ENCODE results near the gene FCGR3A. TPM values are rescaled to one million over a fixed set of nuclear protein-coding genes. Genes with fewer than 3 reads are reported as not detected.
"Not testable (repeated sequence)": the region's sequence is repeated elsewhere in the genome, so short reads cannot be mapped to it uniquely, and the experiment has no call there.

FCGR3A gene
- polyA plus RNA-seq, 2 of the 4 experiments (the other 2 are of a cell fraction): not detected

DNA sequence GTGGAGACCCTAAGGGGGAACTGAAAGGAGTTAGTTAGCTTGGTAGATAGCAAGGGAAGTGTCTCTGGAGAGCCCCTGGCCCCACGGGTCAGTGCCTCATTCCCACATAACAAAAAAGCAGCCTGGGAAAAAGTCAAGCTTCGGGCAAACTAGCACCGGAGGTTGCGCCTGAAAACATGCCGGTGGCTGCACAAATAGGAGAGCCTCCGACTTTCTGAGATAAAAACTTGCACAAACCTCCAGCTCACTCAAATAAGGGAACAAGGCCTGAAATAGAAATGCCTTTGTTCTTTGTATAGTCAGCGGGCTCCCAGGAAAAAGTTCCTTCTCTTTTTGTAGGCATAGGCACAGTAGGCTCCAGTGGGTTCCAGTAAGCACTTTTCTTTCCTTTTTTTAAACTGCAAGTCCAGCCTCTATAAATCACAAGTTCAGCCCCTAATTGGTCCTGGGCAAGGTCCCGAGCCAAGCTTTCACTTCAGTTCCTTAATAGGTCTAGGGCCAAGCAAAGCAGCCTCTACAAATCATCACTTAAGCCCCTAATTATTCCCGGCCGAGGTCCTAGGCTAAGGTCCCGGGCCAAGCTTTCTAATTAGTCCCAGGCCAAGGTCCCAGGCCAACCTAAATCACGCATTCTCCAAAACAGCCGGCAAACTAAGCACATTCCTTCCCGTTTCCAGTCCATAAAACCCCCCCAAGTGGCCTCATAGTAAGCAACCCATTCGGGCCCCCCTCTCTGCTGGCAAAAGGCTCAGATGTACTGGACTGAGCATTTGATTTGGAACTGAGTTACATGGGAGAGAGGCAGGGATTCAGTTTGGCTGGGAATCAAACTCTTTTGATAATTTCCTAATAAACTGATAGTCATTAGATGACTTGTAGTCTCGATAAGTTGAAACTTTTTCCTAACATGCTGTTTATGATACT, 16.7 kb downstream of the FCGR3A start:
- POLR2A ChIA-PET; FAIRE-seq; ATAC-seq; H3K4me1 ChIP-seq; DNase-seq (ENCODE audit: low read depth in 1 of 2, low spot score in 1 of 2); H3K9me3 ChIP-seq; H3K4me3 ChIP-seq; H3K4me2 ChIP-seq; H3K27ac ChIP-seq: not testable (repeated sequence)
- 86% methylated on average over 16 of the region's 16 CpGs for WGBS (ENCODE audit: missing lambda C conversion rate)
- CTCF ChIA-PET: interaction anchor here (0.7 kb wide), 1 partner anchor 47 kb away, joined by 3 read pairs; no protein-coding TSS in a partner anchor

DNA sequence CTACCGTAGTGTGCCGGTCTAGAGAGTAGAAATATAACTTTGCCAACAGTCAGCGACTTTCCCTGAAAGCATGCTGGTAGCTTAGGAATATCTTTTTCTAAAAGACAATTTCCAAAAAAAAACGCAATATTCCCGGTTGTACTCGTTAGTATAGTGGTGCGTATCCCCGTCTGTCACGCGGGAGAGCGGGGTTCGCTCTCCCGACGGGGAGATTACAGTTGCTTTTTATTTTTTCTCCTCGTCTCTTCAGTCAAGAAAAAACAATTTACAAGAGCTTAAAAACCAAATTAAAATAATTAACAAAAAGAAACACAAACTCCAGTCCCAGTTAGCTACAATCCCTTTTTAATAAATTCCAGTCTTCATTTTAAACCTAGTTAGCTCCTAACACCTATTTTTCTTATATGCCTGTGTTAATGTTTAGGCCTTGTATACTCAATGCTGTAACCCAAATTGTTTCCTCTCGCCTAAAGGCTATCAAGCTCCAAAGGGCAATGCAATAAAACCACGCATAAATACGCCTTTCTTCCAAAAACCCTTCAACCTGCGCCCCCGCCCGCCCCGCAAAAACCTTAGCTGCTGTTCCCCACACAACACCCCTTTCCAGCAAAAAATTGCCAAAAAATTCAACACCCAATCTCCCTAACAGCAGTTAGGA, 17.5 kb downstream of the FCGR3A start:
- H3K9me3 ChIP-seq: no peaks in the 10 kb centered on the region
- peak overlapping the region; percentile 50; the same call in 1 of the 3 replicates for H3K4me3 ChIP-seq
- 87% methylated on average over 22 of the region's 22 CpGs for WGBS (ENCODE audit: missing lambda C conversion rate)
- DNase-seq (ENCODE audit: low read depth in 1 of 2, low spot score in 1 of 2) (no peak), FAIRE-seq (no peak), ATAC-seq (no peak)
- peak overlapping the region; percentile 85 for H3K4me2 ChIP-seq
- ChIA-PET CTCF (interaction anchor here (0.7 to 2.2 kb wide), 4 partner anchors 45 to 209 kb away, joined by 3 to 5 read pairs (median 3); no protein-coding TSS in a partner anchor), POLR2A (interaction anchor here (1.5 to 2.0 kb wide), 2 partner anchors 195 to 218 kb away, joined by 5 to 8 read pairs; partner anchors contain the start of gene DUSP12)
- TF ChIP-seq EHF (CRISPR knock-in tag; IDR thresholded peaks at IDR 0.05) (no peak), POLR2A (IDR thresholded peaks at IDR 0.05; ENCODE audit: low read length) (no peak), TP53 (CRISPR knock-in tag; IDR thresholded peaks at IDR 0.05) (no peak), CEBPB (IDR thresholded peaks at IDR 0.05) (no peak), SREBF2 (IDR thresholded peaks at IDR 0.05) (no peak), TFCP2L1 (CRISPR knock-in tag; IDR thresholded peaks at IDR 0.05) (no peak), FOXS1 (CRISPR knock-in tag; IDR thresholded peaks at IDR 0.05) (no peak), RNF2 (IDR thresholded peaks at IDR 0.05; ENCODE audit: borderline replicate concordance, low read depth) (no peak), MAZ (IDR thresholded peaks at IDR 0.05; ENCODE audit: borderline replicate concordance, low read depth, low read length) (no peak), FOSB (CRISPR knock-in tag; IDR thresholded peaks at IDR 0.05) (no peak), PHF8 (IDR thresholded peaks at IDR 0.05; ENCODE audit: borderline replicate concordance, low read depth) (no peak), HOXB13 (CRISPR knock-in tag; IDR thresholded peaks at IDR 0.05; ENCODE audit: low read depth) (no peak), E2F6 (IDR thresholded peaks at IDR 0.05; ENCODE audit: borderline replicate concordance, low read depth) (no peak), HDAC2 (IDR thresholded peaks at IDR 0.05) (no peak), KDM5A (IDR thresholded peaks at IDR 0.05) (no peak)
- TF ChIP-seq, protein P1, sequence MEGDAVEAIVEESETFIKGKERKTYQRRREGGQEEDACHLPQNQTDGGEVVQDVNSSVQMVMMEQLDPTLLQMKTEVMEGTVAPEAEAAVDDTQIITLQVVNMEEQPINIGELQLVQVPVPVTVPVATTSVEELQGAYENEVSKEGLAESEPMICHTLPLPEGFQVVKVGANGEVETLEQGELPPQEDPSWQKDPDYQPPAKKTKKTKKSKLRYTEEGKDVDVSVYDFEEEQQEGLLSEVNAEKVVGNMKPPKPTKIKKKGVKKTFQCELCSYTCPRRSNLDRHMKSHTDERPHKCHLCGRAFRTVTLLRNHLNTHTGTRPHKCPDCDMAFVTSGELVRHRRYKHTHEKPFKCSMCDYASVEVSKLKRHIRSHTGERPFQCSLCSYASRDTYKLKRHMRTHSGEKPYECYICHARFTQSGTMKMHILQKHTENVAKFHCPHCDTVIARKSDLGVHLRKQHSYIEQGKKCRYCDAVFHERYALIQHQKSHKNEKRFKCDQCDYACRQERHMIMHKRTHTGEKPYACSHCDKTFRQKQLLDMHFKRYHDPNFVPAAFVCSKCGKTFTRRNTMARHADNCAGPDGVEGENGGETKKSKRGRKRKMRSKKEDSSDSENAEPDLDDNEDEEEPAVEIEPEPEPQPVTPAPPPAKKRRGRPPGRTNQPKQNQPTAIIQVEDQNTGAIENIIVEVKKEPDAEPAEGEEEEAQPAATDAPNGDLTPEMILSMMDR (IDR thresholded peaks at IDR 0.05): no peak
- TF ChIP-seq, protein P2, sequence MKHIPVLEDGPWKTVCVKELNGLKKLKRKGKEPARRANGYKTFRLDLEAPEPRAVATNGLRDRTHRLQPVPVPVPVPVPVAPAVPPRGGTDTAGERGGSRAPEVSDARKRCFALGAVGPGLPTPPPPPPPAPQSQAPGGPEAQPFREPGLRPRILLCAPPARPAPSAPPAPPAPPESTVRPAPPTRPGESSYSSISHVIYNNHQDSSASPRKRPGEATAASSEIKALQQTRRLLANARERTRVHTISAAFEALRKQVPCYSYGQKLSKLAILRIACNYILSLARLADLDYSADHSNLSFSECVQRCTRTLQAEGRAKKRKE (CRISPR knock-in tag; IDR thresholded peaks at IDR 0.05; ENCODE audit: low read depth): no peak
- H3K4me1 ChIP-seq: peaks cover 6% of the 10 kb centered on the region; the same call in 1 of the 3 replicates
- H3K27ac ChIP-seq: no peak overlapping the region
